ENCODE results near the gene TAF12. TPM values are rescaled to one million over a fixed set of nuclear protein-coding genes. Genes with fewer than 3 reads are reported as not detected.

TAF12 gene
- total RNA-seq, 1 experiment from 2014 or later = 28.4 TPM

GRCh38 chr1:28631713-28632112 is 11.2 kb downstream of the TAF12 start:
- Histone ChIP-seq H3K9me2 (ENCODE audit: insufficient read depth) (no peaks in the 10 kb centered on the region), H4K20me1 (ENCODE audit: insufficient read depth) (no peaks in the 10 kb centered on the region)
- CTCF ChIA-PET = no interaction called here

GRCh38 chr1:28613175-28613574 is 29.7 kb downstream of the TAF12 start:
- Histone ChIP-seq H2AFZ (no peak overlapping the region), H3K9me2 (ENCODE audit: insufficient read depth) (no peaks in the 10 kb centered on the region), H4K20me1 (ENCODE audit: insufficient read depth) (no peaks in the 10 kb centered on the region), H3K79me2 (ENCODE audit: low read depth) (no peaks in the 10 kb centered on the region), H3K36me3 (ENCODE audit: low read depth) (no peaks in the 10 kb centered on the region), H3K4me3 (no peak overlapping the region), H3K4me1 (replicated peaks; ENCODE audit: insufficient read depth) (no peaks in the 10 kb centered on the region), H3K27ac (no peak overlapping the region), H3K4me2 (no peak overlapping the region), H3K27me3 (ENCODE audit: insufficient read depth, low read depth) (no peaks in the 10 kb centered on the region), H3F3A (ENCODE audit: insufficient read depth, low read depth) (no peaks in the 10 kb centered on the region), H3K9me3 (ENCODE audit: insufficient read depth, low read depth) (no peaks in the 10 kb centered on the region)
- no TSS peak for BruUV-seq (replicated peaks)
- ChIA-PET CTCF (no interaction called here), POLR2A (ENCODE audit: unreplicated experiment) (no interaction called here)
- intact Hi-C loops (cut with micrococcal nuclease; ENCODE audit: unreplicated experiment) = no loop called here
- no peak for TF ChIP-seq CTCF (conservative IDR thresholded peaks at IDR 0.05)
- TF ChIP-seq EZH2 (IDR thresholded peaks at IDR 0.05; ENCODE audit: low read depth) = no peak
- DNase-seq = no peak

More at GRCh38 chr1:28631713-28632112, 11.2 kb downstream of the TAF12 start:
- POLR2A ChIA-PET (ENCODE audit: unreplicated experiment) = no interaction called here
- Histone ChIP-seq H2AFZ (no peak overlapping the region), H3F3A (ENCODE audit: insufficient read depth, low read depth) (no peaks in the 10 kb centered on the region), H3K4me2 (no peak overlapping the region), H3K79me2 (ENCODE audit: low read depth) (no peaks in the 10 kb centered on the region), H3K9me3 (ENCODE audit: insufficient read depth, low read depth) (no peaks in the 10 kb centered on the region), H3K4me1 (replicated peaks; ENCODE audit: insufficient read depth) (no peaks in the 10 kb centered on the region), H3K27ac (no peak overlapping the region), H3K36me3 (ENCODE audit: low read depth) (no peaks in the 10 kb centered on the region), H3K4me3 (no peak overlapping the region), H3K27me3 (ENCODE audit: insufficient read depth, low read depth) (no peaks in the 10 kb centered on the region)
- no peak for DNase-seq
- intact Hi-C loops (cut with micrococcal nuclease; ENCODE audit: unreplicated experiment) = no loop called here
- TF ChIP-seq CTCF (conservative IDR thresholded peaks at IDR 0.05) (no peak), EZH2 (IDR thresholded peaks at IDR 0.05; ENCODE audit: low read depth) (no peak)
- BruUV-seq (replicated peaks) = no TSS peak

GRCh38 chr1:28606771-28607170 is 36.1 kb downstream of the TAF12 start:
- POLR2A ChIA-PET (ENCODE audit: unreplicated experiment) = interaction anchor here (0.6 kb wide), 1 partner anchor 68 kb away, joined by 5 read pairs; no protein-coding TSS in a partner anchor

More at GRCh38 chr1:28606771-28607170, 36.1 kb downstream of the TAF12 start:
- Histone ChIP-seq H3K27me3 (ENCODE audit: insufficient read depth, low read depth) (no peaks in the 10 kb centered on the region), H3K27ac (no peak overlapping the region), H3F3A (ENCODE audit: insufficient read depth, low read depth) (peaks cover 5% of the 10 kb centered on the region), H3K9me3 (ENCODE audit: insufficient read depth, low read depth) (no peaks in the 10 kb centered on the region), H3K9me2 (ENCODE audit: insufficient read depth) (no peaks in the 10 kb centered on the region), H3K4me3 (no peak overlapping the region), H2AFZ (no peak overlapping the region), H3K79me2 (ENCODE audit: low read depth) (no peaks in the 10 kb centered on the region), H3K4me1 (replicated peaks; ENCODE audit: insufficient read depth) (peaks cover 9% of the 10 kb centered on the region; the same call in 1 of the 2 replicates), H3K4me2 (no peak overlapping the region), H3K36me3 (ENCODE audit: low read depth) (no peaks in the 10 kb centered on the region), H4K20me1 (ENCODE audit: insufficient read depth) (no peaks in the 10 kb centered on the region)
- no peak for DNase-seq
- CTCF ChIA-PET = no interaction called here
- BruUV-seq (replicated peaks) = no TSS peak
- intact Hi-C loops (cut with micrococcal nuclease; ENCODE audit: unreplicated experiment) = no loop called here
- TF ChIP-seq CTCF (conservative IDR thresholded peaks at IDR 0.05) (no peak), EZH2 (IDR thresholded peaks at IDR 0.05; ENCODE audit: low read depth) (no peak)

Measured in PC-9 (cell line).